Dermis microvascular lymphatic vessel endothelial cell (primary cell): ENCODE measurements around the gene PPP1R27. TPM values are rescaled to one million over a fixed set of nuclear protein-coding genes. Genes with fewer than 3 reads are reported as not detected.

Experiments used
- DNase-seq, 2 donors: peaks; one replicate each; pipeline versions ENCODE4 v3.0.0 to v3.0.0-alpha.2; 2010; ENCODE audit warnings: low read depth in 2 of 2
- total RNA-seq: library from RNA; depleted of rRNA; stranded (reverse); fragments of >200 nt; gene quantifications from 2 replicates; pipeline ENCODE4 v1.2.1, GENCODE V29; 2014

Gene PPP1R27
- total RNA-seq, 1 donor from 2014 or later: not detected

DNA sequence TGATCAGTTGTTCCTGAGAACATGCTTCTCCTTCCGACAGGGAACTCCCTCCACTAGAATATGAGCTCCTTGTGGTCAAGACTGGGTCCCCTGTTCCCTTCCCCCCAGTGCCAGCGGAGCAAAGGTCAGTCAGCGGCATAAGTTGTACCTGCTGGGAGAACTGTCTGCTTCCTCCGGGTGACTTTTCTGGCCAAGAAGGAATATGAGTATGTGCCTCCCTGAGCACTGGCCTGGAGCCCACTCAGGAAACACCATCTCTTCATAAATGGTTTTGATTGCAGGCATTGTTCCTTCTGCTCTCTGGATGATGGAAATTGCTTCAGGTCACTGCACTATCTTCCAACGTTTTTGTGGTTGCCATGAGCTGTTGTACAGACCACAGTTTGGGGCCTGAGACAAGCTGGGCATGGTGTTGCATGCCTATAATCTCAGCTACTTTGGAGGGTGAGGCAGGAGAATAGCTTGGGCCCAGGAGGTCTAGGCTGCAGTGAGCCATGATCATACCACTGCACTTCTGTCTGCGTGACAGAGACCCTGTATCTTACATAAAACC lies 28.3 kb upstream of the PPP1R27 start:
- peak in 1 of 2 donors; percentile 46 for DNase-seq

DNA sequence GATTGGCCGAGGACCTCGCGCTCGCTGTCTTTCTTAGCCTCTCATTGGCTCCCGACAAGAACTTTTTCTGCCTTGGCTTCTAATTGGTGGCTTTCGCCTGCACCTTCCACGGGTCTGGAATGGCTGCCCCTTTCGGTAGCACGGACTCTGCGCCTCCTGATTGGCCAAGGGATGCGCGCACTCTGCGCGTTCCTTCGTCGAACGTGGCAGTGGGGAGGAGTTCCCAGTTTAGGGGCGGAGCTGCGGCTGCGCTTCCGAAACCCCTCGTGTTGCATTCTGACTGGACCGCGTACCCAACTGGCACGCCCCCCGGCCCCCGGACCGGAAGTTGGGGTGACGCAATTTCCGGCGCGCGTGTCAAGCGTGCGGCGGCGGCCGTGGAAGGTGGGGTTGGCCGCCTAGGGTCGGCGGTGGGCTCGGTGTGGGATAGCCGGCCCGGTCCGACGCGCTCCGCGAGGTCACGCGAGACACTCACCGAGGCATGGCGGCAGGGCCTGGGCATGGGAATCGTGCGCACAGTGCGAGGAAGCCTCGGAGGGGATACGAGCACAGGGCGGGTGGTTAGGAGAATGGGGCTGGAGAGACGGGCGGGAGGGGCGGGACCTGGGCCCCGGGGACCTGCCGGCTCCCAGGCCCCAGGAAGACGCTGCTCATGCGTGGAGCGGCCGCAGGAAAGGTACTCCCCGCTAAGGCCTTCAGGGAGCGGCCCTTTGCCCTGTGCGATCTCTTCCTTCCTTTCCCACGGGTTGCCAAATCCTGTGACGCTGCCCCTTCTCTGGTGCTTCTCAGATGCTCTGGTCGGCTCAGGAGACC lies 26.1 kb upstream of the PPP1R27 start:
- peak; percentile 100 for DNase-seq

DNA sequence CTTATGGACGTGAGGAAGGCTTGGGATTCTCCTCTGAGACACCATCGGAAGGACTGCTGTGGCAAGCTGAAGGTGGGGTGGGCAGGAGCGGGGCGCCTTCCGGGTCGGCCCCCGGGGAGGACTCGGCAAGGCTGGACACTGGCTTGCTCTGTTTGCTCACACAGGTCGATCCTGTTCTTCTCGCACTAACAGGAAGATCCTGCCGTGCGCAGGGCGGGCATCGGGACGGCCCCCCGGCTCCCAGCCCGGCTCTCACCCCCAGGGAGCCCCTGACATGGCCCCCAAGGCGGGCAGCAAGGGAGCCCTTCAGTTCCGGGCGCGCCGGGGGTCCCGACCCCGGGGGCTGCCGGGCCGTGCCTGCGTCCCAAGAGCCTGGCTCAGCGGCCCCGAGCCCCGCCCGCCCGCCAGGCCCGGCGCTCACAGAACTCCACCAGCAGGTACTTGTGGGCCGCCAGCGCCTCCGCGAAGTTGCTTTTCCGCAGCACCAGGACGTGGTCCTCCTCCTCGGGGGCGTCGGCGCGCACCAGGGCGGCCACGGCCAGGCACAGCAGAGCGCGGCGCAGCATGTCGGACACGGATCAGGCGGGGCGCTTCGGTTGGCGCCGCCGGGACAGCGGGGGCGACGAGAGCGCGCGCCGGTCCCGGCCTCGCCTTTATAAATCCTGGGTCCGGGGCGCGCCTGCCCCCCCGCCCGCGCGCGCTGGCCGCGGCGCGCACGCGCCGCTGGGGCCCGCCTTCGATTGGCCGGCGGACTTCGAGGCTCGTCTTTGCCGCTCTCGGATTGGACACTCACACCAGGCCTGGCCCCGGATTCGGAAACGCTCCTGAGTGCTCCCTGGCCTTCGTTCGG lies 25.3 kb upstream of the PPP1R27 start, which contains the start of gene P4HB:
Gene P4HB (minus strand): TSS at position 630 of the 850 bp plus-strand sequence. CDS start 64 bp downstream, at position 566.
- peak in 1 of 2 donors; percentile 41 for DNase-seq

DNA sequence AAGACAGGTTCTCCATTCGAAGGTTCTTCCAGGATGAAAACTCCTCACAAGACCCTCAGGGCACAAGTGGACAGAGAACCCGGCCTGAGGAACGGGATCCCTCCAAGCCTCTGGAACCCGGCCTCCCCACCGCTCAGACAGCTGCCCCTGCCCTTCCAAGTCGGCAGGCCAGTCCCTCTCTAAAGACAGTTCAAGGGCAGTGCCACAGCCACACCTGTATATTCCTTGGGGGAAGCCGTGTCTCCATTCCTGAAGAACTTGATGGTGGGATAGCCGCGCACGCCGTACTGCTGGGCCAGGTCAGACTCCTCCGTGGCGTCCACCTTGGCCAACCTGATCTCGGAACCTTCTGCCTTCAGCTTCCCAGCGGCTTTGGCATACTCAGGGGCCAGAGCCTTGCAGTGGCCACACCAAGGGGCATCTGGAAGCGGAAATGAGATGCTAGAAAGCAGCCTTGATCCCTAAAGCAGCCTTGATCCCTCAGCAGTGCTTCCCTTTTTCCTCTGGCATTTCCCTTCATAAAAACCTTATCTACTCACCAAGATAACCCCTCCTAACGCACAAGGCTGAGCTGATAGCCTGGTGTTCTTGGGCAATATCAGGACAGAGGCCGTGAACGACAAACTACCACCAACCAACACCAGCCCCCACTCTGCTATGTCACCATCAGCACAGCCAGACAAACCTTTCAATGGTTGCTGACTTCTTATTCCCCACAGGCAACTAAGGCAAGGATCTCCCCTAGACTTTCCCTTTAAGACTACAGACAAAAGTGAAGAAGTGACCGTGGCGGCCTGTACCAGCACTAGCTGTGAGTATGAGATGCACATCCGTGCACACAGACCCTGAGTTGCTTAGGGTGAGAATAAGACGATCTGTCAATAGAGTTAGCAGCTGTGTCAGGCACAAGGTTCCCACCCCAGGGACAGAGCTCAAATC lies 24.4 kb upstream of the PPP1R27 start:
- peak in 1 of 2 donors; percentile 34 for DNase-seq

DNA sequence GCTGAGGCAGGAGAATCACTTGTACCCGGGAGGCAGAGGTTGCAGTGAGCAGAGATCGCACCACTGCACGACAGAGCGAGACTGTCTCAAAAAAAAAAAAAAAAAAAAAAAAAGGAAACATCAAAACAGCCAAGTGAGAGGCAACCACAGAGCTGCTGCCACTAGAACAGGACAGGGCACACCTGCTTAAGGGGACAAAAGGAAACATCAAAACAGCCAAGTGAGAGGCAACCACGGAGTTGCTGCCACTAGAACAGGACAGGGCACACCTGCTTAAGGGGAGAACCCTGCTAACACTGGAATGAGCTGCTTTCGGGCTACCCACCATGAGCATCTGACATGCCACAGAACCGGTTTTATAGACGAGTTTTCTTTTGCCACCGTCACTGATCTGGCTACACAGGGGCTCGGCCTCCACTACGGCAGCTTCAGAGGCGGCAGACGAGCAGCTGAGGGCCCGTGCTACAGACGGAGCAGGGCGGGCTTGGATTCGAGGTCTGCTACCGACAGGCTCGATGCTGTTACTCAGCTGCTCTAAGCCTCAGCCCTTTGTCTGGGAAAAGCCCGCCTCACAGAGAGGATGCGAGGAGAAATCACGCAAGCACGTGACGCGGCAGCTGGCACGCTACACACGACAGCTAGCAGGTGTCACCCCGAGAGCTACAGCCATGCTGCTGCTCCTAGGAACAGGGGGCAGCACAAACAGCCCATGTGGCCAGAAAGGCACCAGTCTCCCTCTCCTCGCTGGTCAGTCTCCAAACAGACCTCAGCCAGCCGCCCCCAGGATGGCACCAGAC lies 23.5 kb upstream of the PPP1R27 start:
- no peak for DNase-seq

DNA sequence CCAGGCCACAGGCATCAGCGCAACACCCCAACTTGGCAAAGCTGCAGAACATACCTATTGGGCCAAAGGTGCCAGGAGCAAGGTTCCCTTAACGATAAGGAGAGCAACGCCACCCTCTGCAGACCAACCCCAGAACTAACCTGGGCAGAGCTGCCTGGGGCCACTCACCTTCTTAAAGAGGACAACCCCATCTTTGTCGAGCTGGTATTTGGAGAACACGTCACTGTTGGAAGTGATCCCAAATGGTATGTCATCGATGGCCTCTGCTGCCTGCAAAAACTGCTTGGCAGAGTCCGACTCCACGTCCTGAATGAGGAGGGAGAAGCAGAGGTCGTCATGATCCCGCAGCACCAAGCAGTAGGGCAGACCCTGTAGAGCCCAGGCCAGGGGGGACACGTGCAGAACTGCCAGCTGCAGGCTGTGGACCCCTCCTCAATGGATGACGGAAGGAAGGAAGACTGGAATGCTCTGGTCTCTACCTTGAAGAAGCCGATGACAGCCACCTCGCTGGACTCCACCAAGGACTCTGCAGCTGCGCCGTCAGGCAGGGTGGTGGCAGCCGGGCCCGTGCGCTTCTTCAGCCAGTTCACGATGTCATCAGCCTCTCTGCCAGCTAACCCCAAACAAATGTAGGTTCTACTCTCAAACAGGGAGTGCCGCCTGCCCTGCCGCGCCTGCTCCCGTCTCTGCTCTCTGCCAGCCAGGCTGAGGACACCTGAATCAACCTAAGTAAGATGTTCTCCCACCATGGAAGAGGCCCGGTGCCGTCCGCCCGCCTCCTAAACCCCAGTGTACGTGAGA lies 20.3 kb upstream of the PPP1R27 start:
- DNase-seq: no peak

DNA sequence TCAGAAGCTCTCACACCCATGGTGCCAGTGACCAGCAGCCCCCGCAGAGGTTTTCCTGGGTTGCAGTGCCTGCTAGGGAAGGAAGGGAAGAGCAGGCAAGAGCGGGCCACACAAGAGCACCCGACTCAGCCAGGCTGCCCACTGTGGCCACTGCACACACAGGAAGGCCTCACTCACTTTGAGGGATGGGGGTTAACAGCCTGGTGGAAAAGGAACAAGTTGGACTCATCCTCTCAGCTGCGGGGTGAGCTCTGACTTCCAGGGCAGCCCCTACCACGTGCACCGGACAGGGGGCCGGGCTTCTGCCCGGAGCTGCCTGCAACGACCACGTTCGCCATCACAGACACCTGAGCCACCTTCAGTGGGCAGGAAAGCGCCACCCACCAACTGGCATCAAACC lies 17.4 kb upstream of the PPP1R27 start:
- no peak for DNase-seq

DNA sequence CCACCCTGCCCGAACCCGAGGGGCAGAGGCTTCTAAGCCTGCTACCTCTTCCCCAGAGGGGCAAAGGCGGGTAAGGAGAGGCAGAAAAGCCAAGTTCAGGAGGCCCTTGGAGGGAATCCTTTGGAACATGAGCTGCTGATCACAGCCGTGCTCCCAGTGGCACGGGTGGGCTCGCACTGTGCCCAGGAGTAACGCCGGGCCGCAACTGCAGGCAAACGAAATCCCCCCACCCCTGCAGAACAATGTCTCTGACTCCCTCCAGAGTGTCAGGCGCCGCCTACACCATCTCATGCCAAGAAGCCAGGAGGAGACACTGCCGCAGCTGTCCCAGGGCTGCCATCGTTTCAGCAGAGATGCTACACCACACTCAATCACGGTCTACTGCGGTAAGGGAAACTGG lies 16.6 kb upstream of the PPP1R27 start:
- no peak for DNase-seq

DNA sequence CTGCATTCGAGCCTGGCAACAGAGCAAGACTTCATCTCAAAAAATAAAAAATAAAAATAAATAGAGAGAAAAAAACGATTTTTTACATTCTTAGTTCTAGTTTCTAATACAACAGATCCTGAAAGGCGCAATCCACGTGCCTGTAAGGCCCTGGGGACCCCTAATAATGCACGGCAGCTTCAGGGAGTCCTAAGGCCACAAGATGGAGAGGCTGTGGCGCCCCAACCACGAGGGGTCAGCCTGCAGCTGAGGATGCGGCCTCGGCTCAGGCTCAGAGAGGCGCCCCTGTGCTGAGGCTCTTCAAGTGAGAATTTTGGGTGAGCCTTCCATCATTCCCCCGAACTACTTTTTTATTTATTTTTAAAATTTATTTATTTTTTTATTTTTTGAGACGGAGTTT lies 14.6 kb upstream of the PPP1R27 start:
- DNase-seq: no peak

DNA sequence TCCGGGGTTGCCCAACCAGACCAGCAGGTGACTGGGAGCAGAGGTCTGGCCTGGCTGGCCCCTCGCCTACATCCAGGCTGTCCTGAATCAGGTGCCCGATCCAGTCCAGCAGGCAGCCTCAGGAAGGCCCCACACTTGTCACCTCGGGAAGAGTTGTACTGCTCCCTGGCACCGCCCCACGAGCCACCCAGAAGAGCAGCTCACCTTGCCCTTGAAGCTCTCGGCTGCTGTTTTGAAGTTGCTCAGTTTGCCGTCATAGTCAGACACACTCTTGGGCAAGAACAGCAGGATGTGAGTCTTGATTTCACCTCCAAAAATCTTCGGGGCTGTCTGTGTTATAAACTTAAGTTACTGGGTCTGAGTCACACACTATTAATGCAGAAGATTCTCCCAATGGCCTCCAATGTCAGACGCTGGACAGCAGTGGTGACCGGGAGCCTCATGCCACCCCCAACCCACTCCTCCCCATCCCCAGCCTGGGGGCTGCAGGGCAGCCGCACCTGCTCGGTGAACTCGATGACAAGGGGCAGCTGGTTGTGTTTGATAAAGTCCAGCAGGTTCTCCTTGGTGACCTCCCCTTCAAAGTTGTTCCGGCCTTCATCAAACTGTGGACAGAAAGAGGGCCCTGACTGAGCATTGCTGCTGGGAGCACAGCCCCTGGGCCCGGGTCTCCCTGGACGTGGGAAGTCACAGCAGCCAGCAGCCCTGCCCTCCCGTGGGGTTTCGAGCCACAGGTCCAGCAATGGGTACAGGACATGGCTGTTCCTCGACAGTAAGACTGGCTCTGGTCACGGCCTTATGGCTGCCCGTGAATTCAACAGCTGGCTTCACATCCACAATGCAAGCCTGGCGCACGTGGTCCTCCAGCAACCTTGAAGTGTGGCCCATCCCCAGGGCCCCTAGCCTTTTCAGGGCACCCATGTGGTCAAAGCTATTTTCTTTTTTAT lies 12.2 kb upstream of the PPP1R27 start:
- no peak for DNase-seq

DNA sequence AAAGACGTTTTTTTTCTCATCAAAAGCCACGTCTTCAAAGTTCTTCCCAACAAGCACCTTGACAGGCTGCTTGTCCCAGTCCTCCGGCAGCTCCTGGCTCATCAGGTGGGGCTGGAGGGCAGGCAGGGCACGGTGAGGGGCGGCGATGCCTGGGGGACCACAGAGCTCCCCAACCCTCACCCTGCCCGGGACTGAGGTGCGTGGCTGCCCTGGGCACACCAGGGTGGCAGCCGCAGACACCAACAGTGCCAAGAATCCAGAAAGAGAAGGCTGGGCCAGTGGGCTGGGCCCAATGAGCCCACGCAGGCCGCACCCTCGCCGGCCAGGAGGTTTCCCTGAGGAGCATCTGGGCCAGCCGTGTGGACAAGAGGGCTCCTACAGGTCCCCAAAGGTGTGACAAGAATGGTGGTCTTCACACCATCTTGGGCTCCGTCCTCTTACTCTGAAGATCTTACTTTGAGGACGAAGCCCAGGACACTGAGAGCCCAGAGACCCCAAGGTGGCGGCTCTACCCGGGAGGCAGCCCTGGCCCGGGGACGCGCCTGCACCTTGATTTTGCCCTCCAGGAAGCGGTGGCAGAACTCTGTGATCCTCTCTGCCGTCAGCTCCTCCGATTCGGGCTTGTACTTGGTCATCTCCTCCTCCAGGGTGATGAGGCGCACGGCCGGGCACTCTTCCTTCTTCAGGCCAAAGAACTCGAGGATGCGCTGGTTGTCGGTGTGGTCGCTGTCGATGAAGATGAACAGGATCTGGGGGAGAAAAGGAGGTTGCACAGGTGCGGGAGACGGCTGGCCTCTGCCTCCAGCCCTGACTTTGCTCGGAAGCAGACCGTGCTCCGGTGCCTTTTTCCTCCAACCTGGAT lies 11.3 kb upstream of the PPP1R27 start:
- DNase-seq: no peak

DNA sequence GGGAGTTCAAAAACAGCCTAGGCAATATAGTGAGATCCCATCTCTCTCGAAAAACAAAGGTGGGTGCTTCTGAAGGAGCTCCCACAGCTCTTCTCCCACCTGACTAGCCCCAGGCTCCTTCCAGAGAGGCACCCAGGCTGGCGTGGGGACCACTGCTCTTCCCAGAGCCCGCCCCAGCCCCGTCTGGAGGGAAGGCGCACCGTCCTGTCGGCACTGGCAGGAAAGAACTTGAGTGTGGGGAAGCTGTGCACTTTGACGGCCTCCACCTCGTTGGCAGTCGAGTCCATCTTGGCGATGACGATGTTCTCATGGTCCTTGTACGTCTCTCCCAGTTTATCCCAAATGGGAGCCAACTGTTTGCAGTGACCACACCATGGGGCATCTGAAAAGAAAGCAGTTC lies 10.5 kb upstream of the PPP1R27 start:
- no peak for DNase-seq

DNA sequence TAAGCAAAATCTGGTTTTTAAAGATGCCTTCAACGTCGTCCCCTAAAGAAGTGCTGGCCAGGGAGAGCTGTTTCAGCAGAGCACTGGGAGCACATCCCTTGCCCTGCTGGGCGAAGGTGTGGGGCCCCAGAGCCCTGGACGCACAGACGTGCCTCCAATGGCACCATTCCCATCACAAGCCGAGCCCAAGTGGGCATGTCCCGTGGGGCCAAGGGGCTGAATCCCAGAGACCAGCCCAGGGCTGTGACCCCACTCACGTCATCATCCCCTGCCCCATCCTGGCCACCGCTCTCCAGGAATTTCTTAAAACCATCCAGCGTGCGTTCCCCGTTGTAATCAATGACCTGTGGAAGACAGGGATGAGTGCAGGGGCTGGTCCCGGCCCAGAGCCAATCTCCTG lies 10.0 kb upstream of the PPP1R27 start:
- no peak for DNase-seq

DNA sequence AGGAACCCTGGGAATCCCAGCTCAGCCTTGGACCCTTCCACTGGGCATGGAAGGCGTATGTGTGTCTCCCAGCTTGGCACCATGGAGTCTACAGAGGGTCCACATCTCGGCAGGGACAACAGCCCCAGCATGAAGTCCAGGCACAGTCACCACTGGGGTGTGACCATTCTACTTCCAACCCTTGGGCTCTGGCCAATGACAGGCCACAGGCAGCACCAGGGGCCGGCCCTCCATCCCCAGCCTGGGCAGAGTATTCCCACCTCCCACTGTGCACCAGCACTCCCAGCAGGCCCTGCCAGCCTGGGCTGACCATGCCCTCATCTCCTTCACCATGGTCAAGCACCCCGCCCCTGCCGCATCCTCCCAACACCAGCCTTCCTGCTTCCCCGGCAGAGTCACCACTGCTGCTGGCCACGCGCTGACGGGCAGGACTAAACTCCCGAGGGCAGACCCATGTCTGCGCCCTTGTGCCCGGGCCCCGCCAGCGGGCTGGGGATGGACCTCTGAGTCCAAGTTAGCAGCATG lies 9.5 kb upstream of the PPP1R27 start:
- no peak for DNase-seq

DNA sequence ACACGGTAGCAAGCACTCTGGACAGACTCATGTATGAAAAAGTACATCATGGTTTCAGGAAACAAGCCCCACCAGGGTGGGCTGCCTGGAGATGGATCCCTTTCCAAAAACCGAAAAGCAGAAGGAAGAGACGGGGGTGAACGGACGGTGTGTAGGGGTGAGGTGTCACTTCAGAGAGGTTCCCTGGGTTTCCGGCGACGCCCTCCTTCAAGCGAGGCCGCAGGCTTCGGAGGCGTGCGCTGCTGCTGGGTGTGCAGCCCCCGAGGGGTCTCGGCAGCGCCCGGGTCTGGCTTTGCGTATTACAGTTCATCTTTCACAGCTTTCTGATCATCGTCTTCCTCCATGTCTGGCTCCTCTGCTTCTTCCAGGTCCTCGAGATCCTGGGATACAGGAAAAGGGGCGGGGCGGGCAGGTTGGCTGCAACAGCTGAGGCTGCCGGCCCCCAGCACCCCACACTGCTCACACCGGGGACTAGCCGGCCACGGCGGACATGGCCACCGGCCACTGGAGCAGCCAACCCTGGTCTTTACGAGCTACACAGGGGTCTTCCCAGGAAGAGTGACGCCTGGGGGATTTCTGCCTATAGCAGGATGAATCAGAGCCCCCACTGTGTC lies 9.0 kb upstream of the PPP1R27 start:
- DNase-seq: no peak

DNA sequence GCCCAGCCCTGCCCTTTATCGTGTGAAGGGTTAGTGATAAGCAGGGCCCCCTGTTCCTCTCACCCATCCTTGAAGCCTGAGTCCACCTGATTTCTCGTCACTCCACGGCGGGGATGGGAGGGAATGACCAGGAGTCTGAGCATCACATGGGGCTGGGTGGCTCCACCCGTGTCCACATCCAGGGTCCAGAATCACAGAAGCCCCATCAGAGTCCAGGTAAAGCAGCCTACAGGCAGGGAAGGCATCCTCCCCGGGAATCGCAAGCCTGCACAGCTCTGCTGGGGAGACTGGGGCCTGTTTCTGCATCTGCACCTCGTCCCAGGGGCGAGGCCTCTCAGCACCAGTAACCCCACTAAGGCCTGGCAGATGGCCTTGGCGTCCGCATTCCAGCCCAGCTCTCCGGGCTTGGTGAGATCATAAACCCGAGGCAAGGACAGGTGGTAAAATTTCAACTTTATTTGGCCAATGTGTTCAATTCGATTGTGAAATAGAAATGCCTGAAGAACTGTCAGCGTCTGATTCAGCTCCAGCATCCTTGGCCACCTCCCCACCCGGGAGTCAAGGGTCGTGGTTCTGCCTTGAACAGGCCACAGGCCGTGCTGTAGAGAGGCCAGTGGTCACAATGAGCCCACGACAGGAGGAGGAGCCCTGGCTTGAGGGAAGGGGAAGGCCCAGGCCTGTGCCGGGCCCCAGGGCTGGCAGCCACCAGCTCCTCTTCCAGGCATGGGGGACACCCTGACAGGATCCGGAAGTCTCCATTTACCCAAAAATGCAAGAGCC lies 8.1 kb upstream of the PPP1R27 start:
- DNase-seq: no peak
